Neural cell (in vitro differentiated cells): ENCODE data around the gene BRCA2.

Experiments used
- CTCF ChIP-seq: fragments of 450-650 bp; IDR thresholded peaks from 2 replicates; pipeline ENCODE4 v1.5.1; 2014; ENCODE audit warnings: antibody characterized with exemption, mild to moderate bottlenecking, moderate library complexity; ENCODE audit not compliant: poor library complexity, severe bottlenecking
- EP300 ChIP-seq: fragments of 450-650 bp; conservative IDR thresholded peaks from 2 replicates; pipeline ENCODE4 v1.6.1; 2014; ENCODE audit warnings: antibody characterized with exemption, mild to moderate bottlenecking, moderate library complexity; ENCODE audit not compliant: poor library complexity, severe bottlenecking
- RAD21 ChIP-seq: fragments of 450-650 bp; conservative IDR thresholded peaks from 2 replicates; pipeline ENCODE4 v1.6.1; 2014; ENCODE audit warnings: antibody characterized with exemption, mild to moderate bottlenecking, moderate library complexity
- REST ChIP-seq: IDR thresholded peaks from 2 replicates; pipeline ENCODE4 v1.6.1; 2012; ENCODE audit warnings: borderline replicate concordance
- SMC3 ChIP-seq: fragments of 450-650 bp; conservative IDR thresholded peaks from 2 replicates; pipeline ENCODE4 v1.6.1; 2014; ENCODE audit warnings: antibody characterized with exemption, mild to moderate bottlenecking, moderate library complexity; ENCODE audit not compliant: poor library complexity
- TAF1 ChIP-seq: IDR thresholded peaks from 2 replicates; pipeline ENCODE4 v1.6.1; 2012; ENCODE audit warnings: low read depth

DNA sequence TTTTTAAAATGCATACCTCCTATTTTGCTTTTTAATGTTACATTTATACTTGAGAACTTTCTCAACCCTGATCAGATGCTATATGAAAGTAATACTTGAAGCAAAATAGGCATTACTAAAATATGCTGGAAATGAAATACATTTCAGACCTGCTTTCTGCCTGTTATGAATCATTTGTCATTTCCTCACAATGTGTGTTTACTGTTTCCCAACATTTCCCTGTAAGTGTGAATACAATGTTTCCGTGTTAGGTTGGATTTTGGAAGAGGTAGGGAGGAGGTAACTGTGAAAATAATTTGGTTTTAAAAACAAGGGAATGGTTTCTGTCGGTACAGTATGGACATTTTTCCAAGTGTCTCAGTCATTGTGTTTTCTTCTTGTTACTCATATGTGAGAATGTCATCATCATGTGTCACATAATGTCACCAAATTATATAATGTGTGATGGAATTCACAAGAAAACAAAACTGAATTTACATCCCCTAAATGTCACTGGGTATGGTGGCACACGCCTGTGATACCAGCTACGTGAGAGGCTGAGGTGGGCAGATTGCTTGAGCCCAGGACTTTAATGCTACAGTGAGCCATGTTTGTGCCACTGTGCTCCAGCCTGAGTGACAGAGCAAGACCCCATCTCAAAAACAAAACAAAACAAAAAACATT lies 43.2 kb upstream of the BRCA2 start:
- TF ChIP-seq CTCF (no peak), EP300 (no peak), TAF1 (no peak), SMC3 (no peak), REST (no peak), RAD21 (no peak)
